Calu3 (cell line): ENCODE measurements around the gene GMPPA. TPM values are rescaled to one million over a fixed set of nuclear protein-coding genes. Genes with fewer than 3 reads are reported as not detected.

Experiments used
- BruUV-seq: library from RNA; stranded (reverse); fragments of 400-500 nt; replicated peaks from 2 replicates; lab custom pipeline; 2021; lab: Mats Ljungman, UMichigan
- CTCF ChIA-PET: fragments of 300-600 bp; sonication (Branson Sonifier 250); formaldehyde crosslinking; loops from one replicate; lab custom pipeline; 2022; ENCODE audit warnings: antibody characterized with exemption; lab: Charles Lee
- DNase-seq: peaks from one replicate; pipeline ENCODE4 v3.0.0; 2022
- H3K27ac Mint-ChIP-seq: one replicate; pipeline ENCODE4 v1.8.0; 2022; ENCODE audit warnings: mixed read lengths; ENCODE audit not compliant: unreplicated experiment
- H3K27me3 Mint-ChIP-seq: one replicate; pipeline ENCODE4 v1.8.0; 2022; ENCODE audit warnings: mixed read lengths; ENCODE audit not compliant: unreplicated experiment
- H3K36me3 Mint-ChIP-seq: one replicate; pipeline ENCODE4 v1.8.0; 2022; ENCODE audit warnings: mild to moderate bottlenecking, moderate library complexity, mixed read lengths; ENCODE audit not compliant: insufficient read depth, unreplicated experiment
- H3K4me1 Mint-ChIP-seq: one replicate; pipeline ENCODE4 v1.8.0; 2022; ENCODE audit warnings: mild to moderate bottlenecking, low read depth, mixed read lengths; ENCODE audit not compliant: unreplicated experiment
- H3K4me3 Mint-ChIP-seq: one replicate; pipeline ENCODE4 v1.8.0; 2022; ENCODE audit warnings: mild to moderate bottlenecking, low read depth, moderate library complexity, mixed read lengths; ENCODE audit not compliant: unreplicated experiment
- H3K9me3 Mint-ChIP-seq: one replicate; pipeline ENCODE4 v1.8.0; 2022; ENCODE audit warnings: low read depth, mixed read lengths; ENCODE audit not compliant: unreplicated experiment
- intact Hi-C: fragments of 100-400 bp; cut with micrococcal nuclease; formaldehyde crosslinking; loops from one replicate; pipeline ENCODE4 v1.10.0; 2022; ENCODE audit not compliant: unreplicated experiment
- total RNA-seq: library from RNA; stranded (reverse); gene quantifications from 2 replicates; pipeline ENCODE4 v1.2.3, GENCODE V29; 2022
- TF ChIP-seq, protein P1 (sequence below): fragments of 200-600 bp; IDR thresholded peaks from one replicate; pipeline ENCODE4 v1.8.0; 2022; ENCODE audit warnings: antibody characterized with exemption; ENCODE audit not compliant: unreplicated experiment

Gene GMPPA
- total RNA-seq, 1 experiment from 2014 or later: 53.0 TPM

DNA sequence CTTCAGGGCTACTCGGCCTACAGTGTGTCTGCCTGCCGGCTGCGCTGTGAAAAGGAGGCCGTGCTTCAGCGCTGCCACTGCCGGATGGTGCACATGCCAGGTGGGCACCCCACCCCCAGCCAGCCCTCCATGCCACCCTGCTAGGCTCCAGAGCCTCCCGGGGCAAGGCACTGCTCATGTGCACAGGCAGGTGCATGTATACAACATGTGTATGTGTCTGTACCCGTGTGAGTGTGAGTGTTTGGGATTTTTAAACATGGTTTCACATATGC lies 33.6 kb downstream of the GMPPA start:
- Mint-ChIP-seq H3K27me3 (peaks cover 68% of the 10 kb centered on the region), H3K36me3 (peaks cover 15% of the 10 kb centered on the region), H3K27ac (no peak overlapping the region), H3K4me1 (peaks cover 15% of the 10 kb centered on the region), H3K4me3 (no peak overlapping the region), H3K9me3 (no peaks in the 10 kb centered on the region)
- no peak for DNase-seq
- intact Hi-C loops: no loop called here
- BruUV-seq: no TSS peak
- CTCF ChIA-PET: interaction anchor here (0.8 to 1.9 kb wide), 2 partner anchors 9 to 37 kb away, joined by 3 to 6 read pairs; a partner anchor contains a TSS
- TF ChIP-seq, protein P1, sequence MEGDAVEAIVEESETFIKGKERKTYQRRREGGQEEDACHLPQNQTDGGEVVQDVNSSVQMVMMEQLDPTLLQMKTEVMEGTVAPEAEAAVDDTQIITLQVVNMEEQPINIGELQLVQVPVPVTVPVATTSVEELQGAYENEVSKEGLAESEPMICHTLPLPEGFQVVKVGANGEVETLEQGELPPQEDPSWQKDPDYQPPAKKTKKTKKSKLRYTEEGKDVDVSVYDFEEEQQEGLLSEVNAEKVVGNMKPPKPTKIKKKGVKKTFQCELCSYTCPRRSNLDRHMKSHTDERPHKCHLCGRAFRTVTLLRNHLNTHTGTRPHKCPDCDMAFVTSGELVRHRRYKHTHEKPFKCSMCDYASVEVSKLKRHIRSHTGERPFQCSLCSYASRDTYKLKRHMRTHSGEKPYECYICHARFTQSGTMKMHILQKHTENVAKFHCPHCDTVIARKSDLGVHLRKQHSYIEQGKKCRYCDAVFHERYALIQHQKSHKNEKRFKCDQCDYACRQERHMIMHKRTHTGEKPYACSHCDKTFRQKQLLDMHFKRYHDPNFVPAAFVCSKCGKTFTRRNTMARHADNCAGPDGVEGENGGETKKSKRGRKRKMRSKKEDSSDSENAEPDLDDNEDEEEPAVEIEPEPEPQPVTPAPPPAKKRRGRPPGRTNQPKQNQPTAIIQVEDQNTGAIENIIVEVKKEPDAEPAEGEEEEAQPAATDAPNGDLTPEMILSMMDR: no peak

DNA sequence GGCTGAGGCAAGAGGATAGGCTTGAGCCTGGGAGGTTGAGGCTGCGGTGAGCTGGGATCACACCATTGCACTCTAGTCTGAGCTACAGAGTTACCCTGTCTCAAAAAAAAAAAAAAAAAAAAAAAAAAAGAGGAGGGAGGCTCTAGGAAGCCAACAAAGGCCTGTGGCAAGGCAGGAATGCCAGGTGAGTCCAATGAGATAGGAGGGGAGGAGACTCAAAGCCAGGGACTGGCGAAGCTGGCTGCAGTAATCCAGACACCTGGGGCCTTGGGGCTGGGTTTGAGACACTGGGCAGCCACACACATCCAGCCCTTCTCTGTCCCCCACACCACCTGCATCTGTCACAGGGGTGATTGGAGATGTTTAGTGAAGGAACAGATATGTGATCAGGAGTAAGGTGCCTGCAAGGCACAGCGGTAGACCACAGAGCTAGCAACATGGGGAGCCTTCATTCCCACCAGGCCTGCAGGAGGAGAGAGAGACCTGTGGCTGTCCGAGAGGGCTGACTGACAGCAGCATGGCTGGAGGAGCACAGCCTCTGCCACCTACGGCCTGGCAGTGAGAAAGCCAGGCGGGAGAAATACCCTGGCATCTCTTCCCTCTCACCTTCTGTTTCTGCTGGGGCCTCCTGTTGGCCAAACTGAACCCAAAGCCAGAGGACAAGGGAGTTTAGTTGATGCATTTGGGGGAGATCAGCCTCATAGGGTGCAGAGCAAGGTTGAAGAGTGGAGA lies 35.4 kb downstream of the GMPPA start:
- CTCF ChIA-PET: no interaction called here
- Mint-ChIP-seq H3K9me3 (no peaks in the 10 kb centered on the region), H3K4me3 (no peak overlapping the region), H3K36me3 (peaks cover 25% of the 10 kb centered on the region), H3K4me1 (peaks cover 18% of the 10 kb centered on the region), H3K27ac (no peak overlapping the region), H3K27me3 (peaks cover 50% of the 10 kb centered on the region)
- TF ChIP-seq, protein P1: no peak
- BruUV-seq: no TSS peak
- no peak for DNase-seq
- intact Hi-C loops: no loop called here

DNA sequence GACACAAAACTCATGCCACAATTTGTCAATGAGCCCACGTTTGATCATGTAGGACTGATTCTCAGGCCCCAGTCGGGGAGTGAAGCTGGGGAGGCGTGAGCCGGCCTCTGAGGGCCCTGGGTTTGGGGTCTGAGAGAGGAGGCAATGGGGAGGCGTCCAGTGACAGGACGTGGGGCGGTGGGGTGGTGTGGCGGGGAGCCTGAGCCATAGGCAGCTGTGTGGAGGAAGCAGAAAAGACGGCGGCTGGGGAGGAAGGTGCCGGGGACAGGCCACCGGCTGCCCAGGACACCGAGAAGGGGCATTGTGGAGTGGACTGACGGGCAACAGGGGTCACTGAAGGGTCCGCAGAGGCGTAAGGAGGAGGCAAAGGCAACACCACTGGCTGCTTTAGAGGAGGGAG lies 37.7 kb downstream of the GMPPA start:
- TF ChIP-seq, protein P1: no peak
- intact Hi-C loops: no loop called here
- no peaks in the 10 kb centered on the region for H3K9me3 Mint-ChIP-seq
- CTCF ChIA-PET: interaction anchor here (1.3 kb wide), 1 partner anchor 9 kb away, joined by 3 read pairs; no protein-coding TSS in a partner anchor
- BruUV-seq: no TSS peak
- peaks cover 27% of the 10 kb centered on the region for H3K27me3 Mint-ChIP-seq
- peak overlapping the region; percentile 70 for H3K27ac Mint-ChIP-seq
- peaks cover 40% of the 10 kb centered on the region for H3K36me3 Mint-ChIP-seq
- DNase-seq: no peak
- H3K4me3 Mint-ChIP-seq: no peak overlapping the region
- H3K4me1 Mint-ChIP-seq: peaks cover 19% of the 10 kb centered on the region

DNA sequence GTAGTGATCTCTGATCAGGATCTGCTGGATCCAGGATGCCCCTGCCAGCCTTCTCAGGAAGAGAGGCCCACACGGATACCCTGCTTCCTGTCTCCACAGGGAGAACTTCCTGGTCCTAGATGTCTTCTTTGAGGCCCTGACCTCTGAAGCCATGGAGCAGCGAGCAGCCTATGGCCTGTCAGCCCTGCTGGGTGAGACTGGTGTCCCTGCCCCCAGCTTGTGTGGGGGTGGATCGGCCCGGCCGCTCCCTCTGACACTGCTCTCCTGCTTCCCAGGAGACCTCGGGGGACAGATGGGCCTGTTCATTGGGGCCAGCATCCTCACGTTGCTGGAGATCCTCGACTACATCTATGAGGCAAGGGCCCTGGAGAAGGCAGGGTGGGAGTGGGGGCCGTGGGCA lies 38.3 kb downstream of the GMPPA start:
- peak overlapping the region; percentile 70 for H3K27ac Mint-ChIP-seq
- intact Hi-C loops: no loop called here
- H3K4me3 Mint-ChIP-seq: no peak overlapping the region
- no TSS peak for BruUV-seq
- CTCF ChIA-PET: interaction anchor here (0.5 to 1.3 kb wide), 7 partner anchors 9 to 152 kb away, joined by 3 to 8 read pairs (median 5); no protein-coding TSS in a partner anchor
- peaks cover 24% of the 10 kb centered on the region for H3K4me1 Mint-ChIP-seq
- peaks cover 22% of the 10 kb centered on the region for H3K27me3 Mint-ChIP-seq
- DNase-seq: no peak
- no peaks in the 10 kb centered on the region for H3K9me3 Mint-ChIP-seq
- peaks cover 45% of the 10 kb centered on the region for H3K36me3 Mint-ChIP-seq
- TF ChIP-seq, protein P1: no peak
